ENCODE results near the gene KRTAP19-4. TPM values are rescaled to one million over a fixed set of nuclear protein-coding genes. Genes with fewer than 3 reads are reported as not detected.
A peak's percentile ranks its signal among the peaks of the same experiment; 100 is the strongest.
"Not testable (repeated sequence)": the region's sequence is repeated elsewhere in the genome, so short reads cannot be mapped to it uniquely, and the experiment has no call there.

Gene KRTAP19-4, protein sequence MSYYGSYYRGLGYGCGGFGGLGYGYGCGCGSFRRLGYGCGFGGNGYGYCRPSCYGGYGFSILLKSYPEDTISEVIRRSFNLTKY
- total RNA-seq (ENCODE audit: insufficient read depth, low replicate concordance): not detected

DNA sequence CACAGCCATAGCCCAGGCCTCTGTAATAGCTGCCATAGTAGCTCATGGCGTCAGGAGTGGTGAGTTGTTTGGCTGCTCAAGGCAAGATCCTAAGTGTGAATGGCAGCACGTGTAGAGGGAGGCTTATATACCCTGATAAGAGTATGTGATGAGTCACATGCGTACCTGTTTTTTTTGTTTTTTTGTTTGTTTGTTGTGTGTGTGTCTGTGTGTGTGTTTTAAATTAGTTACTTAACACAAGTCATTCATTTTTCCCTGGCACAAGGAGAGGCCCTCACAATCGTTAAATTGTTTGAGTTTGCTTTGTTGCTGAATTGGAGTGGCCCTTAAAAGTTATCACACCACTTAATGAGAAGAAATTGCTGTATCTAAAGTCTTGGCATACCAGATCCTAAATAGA lies at the start of gene KRTAP19-4:
KRTAP19-4 (minus strand) TSS at position 101 of the 400 bp plus-strand sequence; CDS start at position 46, 55 bp downstream.
- DNase-seq (ENCODE audit: low spot score): no peak

DNA sequence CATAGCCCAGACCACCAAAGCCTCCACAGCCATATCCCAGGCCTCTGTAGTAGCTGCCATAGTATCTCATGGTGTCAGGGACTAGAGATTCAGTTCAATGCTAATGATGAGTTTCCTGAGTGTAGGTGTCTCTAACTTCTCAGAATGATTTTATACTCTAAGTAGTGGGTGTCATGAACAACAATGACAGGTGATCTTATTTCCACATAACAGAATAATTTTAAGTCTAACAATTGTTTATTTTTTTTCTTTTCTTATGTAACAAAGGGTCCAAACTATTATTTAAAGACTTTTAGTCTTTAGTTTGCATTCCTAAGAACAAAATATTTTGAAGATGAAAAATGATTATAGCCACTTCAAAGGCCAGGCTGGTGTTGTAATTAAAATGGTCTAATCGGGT lies 44.8 kb upstream of the KRTAP19-4 start, which contains the start of gene KRTAP19-6:
KRTAP19-6 (minus strand) TSS at position 101 of the 400 bp plus-strand sequence; CDS start at position 70, 31 bp downstream.
- no peak for DNase-seq (ENCODE audit: low spot score)

- DNase-seq (ENCODE audit: low spot score): no peak
Observed at GRCh38 chr21:30518876-30519275, 21.9 kb upstream of the KRTAP19-4 start.

- DNase-seq (ENCODE audit: low spot score): no peak
Observed at GRCh38 chr21:30515681-30516080, 18.7 kb upstream of the KRTAP19-4 start.

DNA sequence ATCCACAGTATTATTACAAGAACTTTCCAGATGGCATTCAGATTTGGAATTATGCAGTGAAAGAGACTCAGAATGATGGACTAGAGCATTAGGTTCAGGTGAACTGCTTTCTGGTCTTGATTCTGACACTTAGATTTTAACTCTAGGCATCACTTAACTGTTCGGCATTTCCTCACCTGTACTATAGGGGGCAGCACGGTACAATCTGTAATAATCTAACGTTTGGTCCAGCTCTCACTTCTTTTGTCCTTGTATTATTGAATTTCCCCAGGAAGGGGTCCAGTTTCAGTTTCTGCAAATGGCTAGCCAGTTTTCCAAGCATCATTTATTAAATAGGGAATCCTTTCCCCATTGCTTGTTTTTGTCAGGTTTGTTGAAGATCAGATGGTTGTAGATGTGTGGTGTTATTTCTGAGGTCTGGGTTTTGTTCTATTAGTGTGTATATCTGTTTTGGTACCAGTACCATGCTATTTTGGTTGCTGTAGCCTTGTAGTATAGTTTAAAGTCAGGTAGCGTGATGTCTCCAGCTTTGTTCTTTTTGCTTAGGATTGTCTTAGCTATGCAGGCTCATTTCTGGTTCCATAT lies 8.7 kb upstream of the KRTAP19-4 start:
- DNase-seq (ENCODE audit: low spot score): not testable (repeated sequence)

GRCh38 chr21:30502041-30502440 lies 5.1 kb upstream of the KRTAP19-4 start, which contains the start of gene KRTAP19-5:
TSS of gene KRTAP19-5 (minus strand) at chr21:30502141. CDS start at chr21:30502090, 51 bp downstream.
- no peak for DNase-seq (ENCODE audit: low spot score)

DNA sequence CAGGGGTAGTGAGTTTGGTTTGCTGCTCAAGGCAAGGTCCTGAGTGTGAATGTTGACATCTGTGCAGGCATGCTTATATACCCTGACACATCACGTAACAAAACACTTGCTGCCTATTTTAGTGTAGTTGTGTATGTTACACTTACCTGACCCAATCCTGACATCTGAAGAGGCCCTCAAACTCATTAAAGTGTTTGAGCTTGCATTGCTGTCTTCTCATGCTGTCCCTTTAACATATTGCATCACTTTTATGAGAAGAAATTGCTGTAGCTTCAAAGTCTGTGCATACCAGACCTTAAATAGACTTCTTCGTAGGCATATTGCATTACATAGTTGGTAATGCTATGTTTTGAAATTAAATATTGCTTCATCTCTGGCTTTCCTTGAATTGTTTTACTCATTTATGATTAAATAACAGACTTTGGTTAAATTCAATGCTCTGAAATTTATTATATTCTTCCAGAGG lies 5.0 kb downstream of the KRTAP19-4 start, which contains the start of gene KRTAP19-3:
KRTAP19-3 (minus strand) TSS at position 51 of the 466 bp plus-strand sequence. CDS start 56 bp downstream, outside the sequence.
- peak; percentile 12 for DNase-seq (ENCODE audit: low spot score)

DNA sequence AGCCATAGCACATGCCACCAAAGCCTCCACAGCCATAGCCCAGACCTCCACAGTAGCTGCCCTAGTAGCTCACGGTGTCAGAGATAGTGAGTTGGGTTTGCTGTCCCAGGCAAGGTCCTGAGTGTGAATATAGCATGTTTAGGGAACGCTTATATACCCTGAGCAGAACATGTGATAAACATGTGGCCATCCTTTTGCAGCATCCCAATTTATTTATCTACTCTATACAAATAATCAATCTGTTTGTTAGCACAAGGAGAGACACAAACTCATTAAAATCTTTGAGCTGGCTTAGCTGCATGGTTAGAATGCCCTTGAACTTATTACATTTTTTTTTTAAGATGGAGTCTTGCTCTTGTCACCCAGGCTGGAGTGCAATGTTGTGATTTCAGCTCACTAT lies 9.6 kb downstream of the KRTAP19-4 start, which contains the start of gene KRTAP19-2:
KRTAP19-2 (minus strand) TSS at position 101 of the 400 bp plus-strand sequence; CDS start at position 13, 88 bp downstream.
- no peak for DNase-seq (ENCODE audit: low spot score)

DNA sequence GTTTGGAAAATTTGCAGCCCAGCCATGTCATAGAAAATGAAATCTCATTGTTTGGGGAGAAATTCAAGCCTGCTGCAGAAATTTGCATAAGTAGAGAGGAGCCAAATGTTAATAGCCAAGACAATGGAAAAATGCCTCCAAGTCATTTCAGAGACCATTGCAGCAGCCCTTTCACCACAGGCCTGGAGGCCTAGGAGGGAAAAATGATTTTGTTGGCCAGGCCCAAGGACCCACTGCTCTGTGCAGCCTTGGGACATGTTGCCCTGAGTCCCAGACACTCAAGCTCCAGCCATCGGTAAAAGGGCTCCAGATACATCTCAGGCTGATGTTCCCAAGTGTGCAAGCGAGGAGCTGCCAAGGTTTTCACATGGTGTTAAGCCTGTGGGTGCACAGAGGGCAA lies 10.8 kb downstream of the KRTAP19-4 start:
- DNase-seq (ENCODE audit: low spot score): no peak

- peak; percentile 29 for DNase-seq (ENCODE audit: low spot score)
Observed at GRCh38 chr21:30482130-30482529, 14.8 kb downstream of the KRTAP19-4 start.

DNA sequence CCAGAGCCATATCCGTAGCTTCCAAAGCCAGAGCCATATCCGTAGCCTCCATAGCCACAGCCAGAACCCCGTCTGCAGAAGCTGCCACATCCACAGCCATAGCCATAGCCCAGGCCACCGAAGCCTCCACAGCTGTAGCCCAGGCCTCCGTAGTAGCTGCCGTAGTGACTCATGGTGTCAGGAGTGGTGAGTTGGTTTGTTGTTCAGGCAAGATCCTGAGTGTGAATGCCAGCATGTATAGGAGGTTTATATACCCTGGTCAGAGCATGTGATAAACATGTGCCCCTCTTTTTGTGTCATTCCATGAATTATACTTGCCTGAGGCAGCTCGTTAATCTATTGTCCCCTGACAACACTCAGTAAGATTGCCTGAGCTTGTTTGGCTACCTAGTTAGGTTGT lies 16.8 kb downstream of the KRTAP19-4 start, which contains the start of gene KRTAP19-1:
KRTAP19-1 (minus strand) TSS at position 223 of the 400 bp plus-strand sequence; CDS start at position 173, 50 bp downstream.
- DNase-seq (ENCODE audit: low spot score): no peak

GRCh38 chr21:30479259-30479658 lies 17.7 kb downstream of the KRTAP19-4 start:
- no peak for DNase-seq (ENCODE audit: low spot score)

- DNase-seq (ENCODE audit: low spot score): peak; percentile 53
Observed at GRCh38 chr21:30478004-30478403, 19.0 kb downstream of the KRTAP19-4 start.

- DNase-seq (ENCODE audit: low spot score): no peak
Observed at GRCh38 chr21:30468900-30469714, 27.9 kb downstream of the KRTAP19-4 start.

DNA sequence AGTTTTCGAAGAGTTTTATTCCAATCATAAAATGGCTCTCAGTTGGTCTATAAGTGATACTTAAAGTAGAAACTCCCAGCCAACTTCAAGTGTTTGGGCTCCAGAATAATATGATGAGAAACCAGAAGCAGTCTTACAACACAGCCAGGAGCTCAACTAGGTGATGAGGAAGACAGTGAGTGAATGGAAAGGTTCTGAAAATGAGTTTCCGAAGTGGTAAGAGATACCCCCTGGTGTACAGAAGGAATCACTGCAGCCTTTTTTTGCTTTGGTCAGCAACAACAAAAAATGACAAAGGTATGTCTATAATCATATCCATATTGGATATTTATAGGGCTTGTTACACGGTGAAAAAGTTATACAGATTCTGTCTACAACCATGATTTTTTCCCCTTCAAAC lies 33.3 kb downstream of the KRTAP19-4 start:
- DNase-seq (ENCODE audit: low spot score): no peak

GRCh38 chr21:30448514-30448913 lies 48.5 kb downstream of the KRTAP19-4 start:
- no peak for DNase-seq (ENCODE audit: low spot score)

- no peak for DNase-seq (ENCODE audit: low spot score)
Observed at GRCh38 chr21:30447056-30447455, 49.9 kb downstream of the KRTAP19-4 start.

Other genes starting within 250 kb of the KRTAP19-4 start
- gene KRTAP24-1, start 214.2 kb downstream of the KRTAP19-4 start, total RNA-seq (ENCODE audit: insufficient read depth, low replicate concordance): 9.9 TPM
- gene KRTAP25-1, start 207.7 kb downstream of the KRTAP19-4 start, total RNA-seq (ENCODE audit: insufficient read depth, low replicate concordance): not detected
- not detected for gene KRTAP26-1, start 176.8 kb downstream of the KRTAP19-4 start, total RNA-seq (ENCODE audit: insufficient read depth, low replicate concordance)
- gene KRTAP27-1, start 159.5 kb downstream of the KRTAP19-4 start, total RNA-seq (ENCODE audit: insufficient read depth, low replicate concordance): not detected
- gene KRTAP23-1, start 148.6 kb downstream of the KRTAP19-4 start, total RNA-seq (ENCODE audit: insufficient read depth, low replicate concordance): not detected
- gene KRTAP13-2, start 124.9 kb downstream of the KRTAP19-4 start, total RNA-seq (ENCODE audit: insufficient read depth, low replicate concordance): 1.2 TPM
- not detected for gene KRTAP13-1, start 101.1 kb downstream of the KRTAP19-4 start, total RNA-seq (ENCODE audit: insufficient read depth, low replicate concordance)
- gene KRTAP13-3, start 71.2 kb downstream of the KRTAP19-4 start, total RNA-seq (ENCODE audit: insufficient read depth, low replicate concordance): not detected
- gene KRTAP13-4, start 66.9 kb downstream of the KRTAP19-4 start, total RNA-seq (ENCODE audit: insufficient read depth, low replicate concordance): 3.4 TPM
- 5.5 TPM for gene KRTAP15-1, start 56.9 kb downstream of the KRTAP19-4 start, total RNA-seq (ENCODE audit: insufficient read depth, low replicate concordance)
- gene KRTAP19-1, start 16.8 kb downstream of the KRTAP19-4 start, total RNA-seq (ENCODE audit: insufficient read depth, low replicate concordance): not detected
- gene KRTAP19-2, start 9.7 kb downstream of the KRTAP19-4 start, total RNA-seq (ENCODE audit: insufficient read depth, low replicate concordance): 8.2 TPM
- not detected for gene KRTAP19-3, start 5.2 kb downstream of the KRTAP19-4 start, total RNA-seq (ENCODE audit: insufficient read depth, low replicate concordance)
- gene KRTAP19-5, start 5.0 kb upstream of the KRTAP19-4 start, total RNA-seq (ENCODE audit: insufficient read depth, low replicate concordance): 13.0 TPM
- not detected for gene KRTAP19-6, start 44.7 kb upstream of the KRTAP19-4 start, total RNA-seq (ENCODE audit: insufficient read depth, low replicate concordance)
- not detected for gene KRTAP19-7, start 64.1 kb upstream of the KRTAP19-4 start, total RNA-seq (ENCODE audit: insufficient read depth, low replicate concordance)
- not detected for gene KRTAP22-2, start 93.2 kb upstream of the KRTAP19-4 start, total RNA-seq (ENCODE audit: insufficient read depth, low replicate concordance)
- not detected for gene KRTAP6-3, start 95.3 kb upstream of the KRTAP19-4 start, total RNA-seq (ENCODE audit: insufficient read depth, low replicate concordance)
- not detected for gene KRTAP6-2, start 101.7 kb upstream of the KRTAP19-4 start, total RNA-seq (ENCODE audit: insufficient read depth, low replicate concordance)
- gene KRTAP22-1, start 103.9 kb upstream of the KRTAP19-4 start, total RNA-seq (ENCODE audit: insufficient read depth, low replicate concordance): not detected
- not detected for gene KRTAP6-1, start 116.8 kb upstream of the KRTAP19-4 start, total RNA-seq (ENCODE audit: insufficient read depth, low replicate concordance)
- gene KRTAP20-1, start 119.3 kb upstream of the KRTAP19-4 start, total RNA-seq (ENCODE audit: insufficient read depth, low replicate concordance): 28.4 TPM
- gene KRTAP20-4, start 123.5 kb upstream of the KRTAP19-4 start, total RNA-seq (ENCODE audit: insufficient read depth, low replicate concordance): not detected
- gene KRTAP20-2, start 138.0 kb upstream of the KRTAP19-4 start, total RNA-seq (ENCODE audit: insufficient read depth, low replicate concordance): 3.9 TPM
- not detected for gene KRTAP20-3, start 145.7 kb upstream of the KRTAP19-4 start, total RNA-seq (ENCODE audit: insufficient read depth, low replicate concordance)
- gene KRTAP21-3, start 221.6 kb upstream of the KRTAP19-4 start, total RNA-seq (ENCODE audit: insufficient read depth, low replicate concordance): not detected